B cell (primary cell): ENCODE measurements around the gene GIPC3. TPM values are rescaled to one million over a fixed set of nuclear protein-coding genes. Genes with fewer than 3 reads are reported as not detected.

ENCODE experiments used
- ATAC-seq: fragments of 200-7000 bp; cut with Tn5 transposase; one replicate; pipeline ENCODE4 v1.10.0; 2021; ENCODE audit warnings: low read depth, mild to moderate bottlenecking, moderate number of reproducible peaks, moderate library complexity
- CTCF ChIA-PET: fragments of 350-600 bp; sonication (Branson Sonifier 250); formaldehyde crosslinking; loops from one replicate; lab custom pipeline; 2021; ENCODE audit warnings: antibody characterized with exemption, inconsistent platforms; lab: Charles Lee
- POLR2A ChIA-PET: fragments of 350-600 bp; sonication (Branson Sonifier 250); formaldehyde crosslinking; loops from one replicate; lab custom pipeline; 2021; ENCODE audit warnings: antibody characterized with exemption; lab: Charles Lee
- DNase-seq: peaks from one replicate; pipeline ENCODE4 v3.0.0; 2013
- H2AFZ ChIP-seq: 2 replicates; pipeline ENCODE4 v1.6.1; 2012; ENCODE audit warnings: mild to moderate bottlenecking, low read depth, low read length; ENCODE audit not compliant: insufficient read depth, poor library complexity, severe bottlenecking
- H3K27ac ChIP-seq, 2 donors: 1 replicate in 1 of 2; 2 replicates in 1 of 2; pipeline ENCODE4 v1.5.1; 2012 to 2013; ENCODE audit warnings: low read length in 2 of 2, mild to moderate bottlenecking in 2 of 2, moderate library complexity in 1 of 2
- H3K27me3 ChIP-seq, 4 experiments: fragments of 200-600 bp in 1 of 4; sonication (generic) in 1 of 4; replicated peaks in 1 of 4; 1 replicate in 2 of 4; 2 replicates in 2 of 4; pipeline versions ENCODE4 v1.6.1 to v1.7.0; 2013 to 2016; ENCODE audit warnings: low read length in 3 of 4, mild to moderate bottlenecking in 2 of 4, mixed read lengths in 1 of 4, moderate library complexity in 1 of 4; ENCODE audit not compliant: insufficient read depth in 4 of 4, control insufficient read depth in 3 of 4; ENCODE audit errors: control extremely low read depth in 1 of 4
- H3K36me3 ChIP-seq, 2 experiments: replicated peaks in 1 of 2; 1 replicate in 1 of 2; 2 replicates in 1 of 2; pipeline versions ENCODE4 v1.6.1 to v1.7.1; 2013; ENCODE audit warnings: low read length in 1 of 2; ENCODE audit not compliant: insufficient read depth in 2 of 2, control insufficient read depth in 1 of 2; ENCODE audit errors: control extremely low read depth in 1 of 2, extremely low read depth in 1 of 2
- H3K4me1 ChIP-seq, 2 donors: fragments of 200-600 bp in 1 of 2; sonication (generic) in 1 of 2; 1 replicate in 1 of 2; 2 replicates in 1 of 2; pipeline versions ENCODE4 v1.5.1 to v1.6.1; 2013 to 2017; ENCODE audit warnings: low read length in 2 of 2; ENCODE audit not compliant: control insufficient read depth in 2 of 2, insufficient read depth in 2 of 2
- H3K4me2 ChIP-seq: replicated peaks from 2 replicates; pipeline ENCODE3; 2012; ENCODE audit warnings: mild to moderate bottlenecking, low read depth, low read length; ENCODE audit not compliant: poor library complexity, severe bottlenecking
- H3K4me3 ChIP-seq, 5 experiments: fragments of 200-600 bp in 1 of 5; sonication (generic) in 1 of 5; 1 replicate in 3 of 5; 2 replicates in 2 of 5; pipeline versions ENCODE4 v1.5.1 to v1.7.0; 2011 to 2016; ENCODE audit warnings: low read length in 4 of 5, mild to moderate bottlenecking in 4 of 5, low read depth in 2 of 5, control low read depth in 1 of 5, moderate library complexity in 1 of 5; ENCODE audit not compliant: insufficient read depth in 1 of 5; ENCODE audit errors: control extremely low read depth in 1 of 5, extremely low read depth in 1 of 5
- H3K79me2 ChIP-seq: fragments of 200-600 bp; sonication (generic); one replicate; pipeline ENCODE4 v1.6.0; 2016; ENCODE audit warnings: low read length; ENCODE audit not compliant: control insufficient read depth, insufficient read depth
- H3K9ac ChIP-seq: fragments of 200-600 bp; sonication (generic); 2 replicates; pipeline ENCODE4 v1.6.1; 2017; ENCODE audit warnings: mild to moderate bottlenecking, low read length, moderate library complexity
- H3K9me3 ChIP-seq, 3 donors: one replicate each; pipeline versions ENCODE4 v1.6.1 to v1.7.1; 2013; ENCODE audit warnings: low read length in 2 of 3; ENCODE audit not compliant: control insufficient read depth in 2 of 3, insufficient read depth in 1 of 3; ENCODE audit errors: control extremely low read depth in 1 of 3
- H4K20me1 ChIP-seq: 2 replicates; pipeline ENCODE4 v1.6.0; 2012; ENCODE audit warnings: mild to moderate bottlenecking, low read length; ENCODE audit not compliant: insufficient read depth, control insufficient read depth, poor library complexity, severe bottlenecking
- H3K27ac Mint-ChIP-seq: one replicate; pipeline ENCODE4 v1.8.0; 2021; ENCODE audit warnings: mixed read lengths
- H3K27me3 Mint-ChIP-seq: one replicate; pipeline ENCODE4 v1.8.0; 2021; ENCODE audit warnings: mixed read lengths
- H3K4me1 Mint-ChIP-seq: one replicate; pipeline ENCODE4 v1.8.0; 2021; ENCODE audit warnings: mixed read lengths
- H3K4me3 Mint-ChIP-seq: one replicate; pipeline ENCODE4 v1.8.0; 2021; ENCODE audit warnings: mixed read lengths
- H3K9me3 Mint-ChIP-seq: one replicate; pipeline ENCODE4 v1.8.0; 2022; ENCODE audit warnings: mixed read lengths; ENCODE audit not compliant: insufficient read depth
- CTCF ChIP-seq: fragments of 200-600 bp; IDR thresholded peaks from one replicate; pipeline ENCODE4 v1.8.0; 2022; ENCODE audit warnings: antibody characterized with exemption, mild to moderate bottlenecking
- EZH2 ChIP-seq: IDR thresholded peaks from 2 replicates; pipeline ENCODE4 v1.6.1; 2012; ENCODE audit warnings: borderline replicate concordance, low read depth, mild to moderate bottlenecking, moderate library complexity, low read length; ENCODE audit not compliant: insufficient read depth, poor library complexity, severe bottlenecking
- WGBS: methylation state at CpG from one replicate; pipeline ENCODE4 v1.1.5; 2013; ENCODE audit warnings: missing lambda C conversion rate; ENCODE audit not compliant: insufficient coverage; 5-methylcytosine and 5-hydroxymethylcytosine counted together
- intact Hi-C: fragments of 100-400 bp; cut with micrococcal nuclease; formaldehyde crosslinking; loops from one replicate; pipeline ENCODE4 v1.10.0; 2022
- polyA plus RNA-seq: library from polyadenylated mRNA; depleted of rRNA; stranded (reverse); fragments of >200 nt; gene quantifications from 2 replicates; pipeline ENCODE4 v1.2.3, GENCODE V29; 2012
- total RNA-seq, 2 donors: library from RNA; stranded (reverse); fragments of 120-200 nt in 1 of 2; gene quantifications; 1 replicate in 1 of 2; 2 replicates in 1 of 2; pipeline versions ENCODE4 v1.2.3 to v1.2.4, GENCODE V29; 2013 to 2022

GIPC3 gene
- total and polyA plus RNA-seq, 2 donors (not counting 1 experiment from before 2014, with no cell fraction given) = 0.47 to 0.48 TPM

DNA sequence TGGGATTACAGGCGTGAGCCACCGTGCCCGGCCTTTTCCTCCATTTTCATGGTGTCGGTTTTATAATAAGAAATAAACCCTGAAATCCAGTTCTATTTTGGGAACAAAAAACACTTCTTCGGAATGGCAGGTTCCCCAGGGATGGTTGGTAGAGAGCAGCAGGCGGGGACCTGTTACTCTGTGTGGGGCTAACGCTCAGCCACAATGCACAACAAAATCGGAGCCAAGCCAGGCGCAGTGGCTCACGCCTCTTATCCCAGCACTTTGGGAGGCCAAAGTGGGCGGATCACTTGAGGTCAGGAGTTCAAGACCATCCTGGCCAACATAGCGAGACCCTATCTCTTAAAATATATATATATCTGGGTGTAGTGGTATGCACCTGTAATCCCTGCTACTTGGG, 15.7 kb downstream of the GIPC3 start:
- Histone ChIP-seq H3K27ac (no peak overlapping the region), H4K20me1 (no peaks in the 10 kb centered on the region), H3K4me3 (no peak overlapping the region), H3K9ac (no peak overlapping the region), H3K9me3 (peaks cover 0 to 9% (median 0%) of the 10 kb centered on the region in 3 donors), H3K36me3 (no peaks in the 10 kb centered on the region), H3K79me2 (peaks cover 6% of the 10 kb centered on the region), H3K27me3 (no peaks in the 10 kb centered on the region), H3K4me2 (no peak overlapping the region), H2AFZ (no peak overlapping the region), H3K4me1 (peaks cover 18 to 20% of the 10 kb centered on the region in 2 donors)
- no peaks in the 10 kb centered on the region for H3K4me1 Mint-ChIP-seq
- ChIA-PET POLR2A (interaction anchor here (0.7 kb wide), 1 partner anchor 10 kb away, joined by 3 read pairs; no protein-coding TSS in a partner anchor), CTCF (no interaction called here)
- intact Hi-C loops = no loop called here
- 96% methylated on average over 5 of the region's 12 CpGs for WGBS
- no peak overlapping the region for H3K27ac Mint-ChIP-seq
- no peak for ATAC-seq
- no peak overlapping the region for H3K4me3 Mint-ChIP-seq
- DNase-seq = no peak
- no peaks in the 10 kb centered on the region for H3K9me3 Mint-ChIP-seq
- H3K27me3 Mint-ChIP-seq = no peaks in the 10 kb centered on the region
- TF ChIP-seq EZH2 = no peak

DNA sequence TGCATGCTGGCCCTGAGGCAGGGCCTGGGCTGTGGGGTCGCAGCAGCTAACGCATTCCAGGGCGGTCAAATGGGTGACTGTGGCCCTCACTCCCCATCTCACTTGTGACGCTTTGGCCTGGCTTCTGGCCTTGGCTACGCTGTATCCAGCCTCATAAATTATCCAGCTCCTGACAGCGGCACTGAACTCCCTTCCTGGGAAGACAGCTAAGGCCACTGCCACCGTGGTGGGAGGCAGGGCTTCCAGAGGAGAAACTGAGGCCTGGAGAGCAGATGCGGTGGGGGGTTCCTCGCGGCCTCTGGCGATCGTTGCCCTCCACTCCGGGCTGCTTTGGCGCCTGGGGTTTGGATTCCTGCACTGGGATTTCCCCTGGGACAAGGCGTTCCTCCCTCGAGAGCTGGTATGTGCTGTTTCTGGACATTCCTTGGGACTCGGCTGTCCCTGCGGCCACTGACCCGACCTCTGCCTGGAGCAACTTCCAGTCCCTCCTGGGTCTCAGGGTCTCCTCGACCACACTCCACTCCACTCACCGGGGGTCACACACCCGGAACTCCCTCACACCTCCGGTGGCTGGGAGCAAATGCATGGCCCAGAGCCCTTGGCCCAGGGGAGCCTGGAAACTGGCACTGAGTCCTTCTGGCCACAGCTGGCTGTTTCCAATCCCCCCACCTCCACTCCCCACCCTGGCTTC, 18.0 kb downstream of the GIPC3 start:
- no peaks in the 10 kb centered on the region for H4K20me1 ChIP-seq
- intact Hi-C loops = no loop called here
- no peak overlapping the region for H3K4me2 ChIP-seq
- H3K27me3 ChIP-seq = peaks cover 0 to 4% (median 0%) of the 10 kb centered on the region in 4 experiments
- WGBS = 95% methylated on average over 23 of the region's 23 CpGs
- DNase-seq = no peak
- Mint-ChIP-seq H3K4me1 (peaks cover 12% of the 10 kb centered on the region), H3K27me3 (no peaks in the 10 kb centered on the region), H3K9me3 (no peaks in the 10 kb centered on the region), H3K27ac (no peak overlapping the region), H3K4me3 (no peak overlapping the region)
- peaks cover 35 to 41% of the 10 kb centered on the region in 2 donors for H3K4me1 ChIP-seq
- no peak overlapping the region for H2AFZ ChIP-seq
- POLR2A ChIA-PET = no interaction called here
- no peak for TF ChIP-seq EZH2
- TF ChIP-seq CTCF = no peak
- ATAC-seq = no peak
- CTCF ChIA-PET = interaction anchor here (0.6 to 1.3 kb wide), 3 partner anchors 16 to 85 kb away, joined by 3 read pairs; no protein-coding TSS in a partner anchor
- H3K4me3 ChIP-seq = no peak overlapping the region
- no peak overlapping the region for H3K9ac ChIP-seq
- peaks cover 0 to 20% (median 0%) of the 10 kb centered on the region in 3 donors for H3K9me3 ChIP-seq
- peaks cover 7% of the 10 kb centered on the region for H3K79me2 ChIP-seq
- H3K27ac ChIP-seq = no peak overlapping the region
- H3K36me3 ChIP-seq = no peaks in the 10 kb centered on the region
